Activated CD4-positive, alpha-beta T cell treated with anti-CD3 and anti-CD28 coated beads, Interleukin-2, amount 10 ng/mL, durations not matched to agents 24 days and 14 days (primary cell): ENCODE data around the gene CLUH. TPM values are rescaled to one million over a fixed set of nuclear protein-coding genes. Genes with fewer than 3 reads are reported as not detected.

Experiments
- DNase-seq: peaks from one replicate; pipeline ENCODE4 v3.0.0; 2022
- H3K27ac Mint-ChIP-seq: one replicate; pipeline ENCODE4 v1.8.0; 2022; ENCODE audit warnings: mild to moderate bottlenecking, mixed read lengths
- H3K27me3 Mint-ChIP-seq: one replicate; pipeline ENCODE4 v1.8.0; 2022; ENCODE audit warnings: mixed read lengths
- H3K36me3 Mint-ChIP-seq: one replicate; pipeline ENCODE4 v1.8.0; 2022; ENCODE audit warnings: low read depth, mild to moderate bottlenecking, mixed read lengths
- H3K4me1 Mint-ChIP-seq: one replicate; pipeline ENCODE4 v1.8.0; 2021; ENCODE audit warnings: mixed read lengths
- H3K4me3 Mint-ChIP-seq: one replicate; pipeline ENCODE4 v1.8.0; 2022; ENCODE audit warnings: mild to moderate bottlenecking, moderate library complexity, mixed read lengths
- H3K9me3 Mint-ChIP-seq: one replicate; pipeline ENCODE4 v1.8.0; 2021; ENCODE audit warnings: mixed read lengths
- intact Hi-C: fragments of 100-400 bp; cut with micrococcal nuclease; formaldehyde crosslinking; loops from one replicate; pipeline ENCODE4 v1.15.1; 2023
- total RNA-seq: library from RNA; stranded (reverse); gene quantifications from 2 replicates; pipeline ENCODE4 v1.2.3, GENCODE V29; 2022

The CLUH gene
- total RNA-seq, 1 donor from 2014 or later, result 178 TPM

- Mint-ChIP-seq H3K4me1 (no peaks in the 10 kb centered on the region), H3K9me3 (no peaks in the 10 kb centered on the region), H3K27me3 (peaks cover 10% of the 10 kb centered on the region), H3K36me3 (no peaks in the 10 kb centered on the region), H3K27ac (no peak overlapping the region), H3K4me3 (no peak overlapping the region)
- intact Hi-C loops, result no loop called here
- DNase-seq, result no peak
Observed at GRCh38 chr17:2730764-2731353, 19.3 kb upstream of the CLUH start.

- peak; percentile 81 for DNase-seq
- Mint-ChIP-seq H3K27me3 (peaks cover 19% of the 10 kb centered on the region), H3K4me1 (peaks cover 9% of the 10 kb centered on the region), H3K9me3 (no peaks in the 10 kb centered on the region), H3K4me3 (peak overlapping the region; percentile 41), H3K36me3 (no peaks in the 10 kb centered on the region), H3K27ac (no peak overlapping the region)
- intact Hi-C loops, result no loop called here
Observed at GRCh38 chr17:2724784-2725164, 13.2 kb upstream of the CLUH start.

- Mint-ChIP-seq H3K9me3 (no peaks in the 10 kb centered on the region), H3K36me3 (no peaks in the 10 kb centered on the region), H3K4me1 (peaks cover 11% of the 10 kb centered on the region), H3K27ac (no peak overlapping the region), H3K27me3 (peaks cover 17% of the 10 kb centered on the region), H3K4me3 (peak overlapping the region; percentile 62)
- intact Hi-C loops, result no loop called here
- no peak for DNase-seq
Observed at GRCh38 chr17:2723997-2724783, 12.6 kb upstream of the CLUH start.

- H3K27ac Mint-ChIP-seq, result no peak overlapping the region
- H3K4me1 Mint-ChIP-seq, result peaks cover 13% of the 10 kb centered on the region
- no peaks in the 10 kb centered on the region for H3K36me3 Mint-ChIP-seq
- DNase-seq, result no peak
- no peaks in the 10 kb centered on the region for H3K9me3 Mint-ChIP-seq
- H3K27me3 Mint-ChIP-seq, result peaks cover 17% of the 10 kb centered on the region
- intact Hi-C loops, result no loop called here
- peak overlapping the region; percentile 28 for H3K4me3 Mint-ChIP-seq
Observed at GRCh38 chr17:2723505-2723996, 12.0 kb upstream of the CLUH start.

- Mint-ChIP-seq H3K27me3 (peaks cover 17% of the 10 kb centered on the region), H3K9me3 (no peaks in the 10 kb centered on the region), H3K4me3 (no peak overlapping the region), H3K4me1 (peaks cover 13% of the 10 kb centered on the region), H3K36me3 (no peaks in the 10 kb centered on the region), H3K27ac (no peak overlapping the region)
- intact Hi-C loops, result no loop called here
- DNase-seq, result no peak
Observed at GRCh38 chr17:2722611-2723010, 11.0 kb upstream of the CLUH start.

GRCh38 chr17:2721603-2722002 is 10.0 kb upstream of the CLUH start:
- Mint-ChIP-seq H3K9me3 (no peaks in the 10 kb centered on the region), H3K27ac (no peak overlapping the region), H3K36me3 (no peaks in the 10 kb centered on the region), H3K4me1 (peaks cover 13% of the 10 kb centered on the region), H3K27me3 (peaks cover 14% of the 10 kb centered on the region), H3K4me3 (no peak overlapping the region)
- intact Hi-C loops, result no loop called here
- peak; percentile 67 for DNase-seq

- H3K4me3 Mint-ChIP-seq, result no peak overlapping the region
- H3K36me3 Mint-ChIP-seq, result no peaks in the 10 kb centered on the region
- no peaks in the 10 kb centered on the region for H3K9me3 Mint-ChIP-seq
- peaks cover 12% of the 10 kb centered on the region for H3K4me1 Mint-ChIP-seq
- DNase-seq, result no peak
- peaks cover 8% of the 10 kb centered on the region for H3K27me3 Mint-ChIP-seq
- no peak overlapping the region for H3K27ac Mint-ChIP-seq
- intact Hi-C loops, result no loop called here
Observed at GRCh38 chr17:2719861-2720260, 8.3 kb upstream of the CLUH start.

GRCh38 chr17:2718150-2718938 is 6.8 kb upstream of the CLUH start:
- no peaks in the 10 kb centered on the region for H3K36me3 Mint-ChIP-seq
- H3K4me3 Mint-ChIP-seq, result no peak overlapping the region
- DNase-seq, result no peak
- intact Hi-C loops, result no loop called here
- H3K27me3 Mint-ChIP-seq, result peaks cover 4% of the 10 kb centered on the region
- peaks cover 15% of the 10 kb centered on the region for H3K4me1 Mint-ChIP-seq
- H3K9me3 Mint-ChIP-seq, result no peaks in the 10 kb centered on the region
- no peak overlapping the region for H3K27ac Mint-ChIP-seq

GRCh38 chr17:2716649-2717048 is 5.1 kb upstream of the CLUH start:
- peaks cover 19% of the 10 kb centered on the region for H3K4me1 Mint-ChIP-seq
- no peaks in the 10 kb centered on the region for H3K36me3 Mint-ChIP-seq
- H3K4me3 Mint-ChIP-seq, result no peak overlapping the region
- intact Hi-C loops, result no loop called here
- H3K27ac Mint-ChIP-seq, result no peak overlapping the region
- no peak for DNase-seq
- no peaks in the 10 kb centered on the region for H3K9me3 Mint-ChIP-seq
- H3K27me3 Mint-ChIP-seq, result no peaks in the 10 kb centered on the region

- H3K4me1 Mint-ChIP-seq, result peaks cover 34% of the 10 kb centered on the region
- H3K9me3 Mint-ChIP-seq, result no peaks in the 10 kb centered on the region
- intact Hi-C loops, result no loop called here
- no peak overlapping the region for H3K27ac Mint-ChIP-seq
- H3K4me3 Mint-ChIP-seq, result no peak overlapping the region
- H3K36me3 Mint-ChIP-seq, result peaks cover 11% of the 10 kb centered on the region
- H3K27me3 Mint-ChIP-seq, result no peaks in the 10 kb centered on the region
- DNase-seq, result no peak
Observed at GRCh38 chr17:2713881-2714280, 2.3 kb upstream of the CLUH start.

GRCh38 chr17:2712300-2713043 is 908 bp upstream of the CLUH start:
- Mint-ChIP-seq H3K27ac (peak overlapping the region; percentile 92), H3K9me3 (no peaks in the 10 kb centered on the region), H3K4me3 (peak overlapping the region; percentile 90), H3K4me1 (peaks cover 35% of the 10 kb centered on the region), H3K27me3 (no peaks in the 10 kb centered on the region), H3K36me3 (peaks cover 11% of the 10 kb centered on the region)
- no peak for DNase-seq
- intact Hi-C loops, result no loop called here

GRCh38 chr17:2710803-2711607 is 559 bp downstream of the CLUH start:
- DNase-seq, result peak; percentile 82
- Mint-ChIP-seq H3K27me3 (no peaks in the 10 kb centered on the region), H3K36me3 (peaks cover 11% of the 10 kb centered on the region), H3K4me3 (peak overlapping the region; percentile 94), H3K9me3 (no peaks in the 10 kb centered on the region), H3K27ac (peak overlapping the region; percentile 90), H3K4me1 (peaks cover 38% of the 10 kb centered on the region)
- intact Hi-C loops, result loop anchor here (1.0 to 2.0 kb wide), 2 partner anchors 116 to 310 kb away; partner anchors contain the start of gene MNT
